AG09319 (cell line): ENCODE data around the gene KRTAP10-9.
"Not testable (repeated sequence)": the region's sequence is repeated elsewhere in the genome, so short reads cannot be mapped to it uniquely, and the experiment has no call there.

Experiments used
- DNase-seq: peaks from one replicate; pipeline ENCODE4 v3.0.0-alpha.2; 2010; ENCODE audit warnings: low read depth; ENCODE audit errors: extremely low read depth
- CTCF ChIP-seq: IDR thresholded peaks from 2 replicates; pipeline ENCODE4 v1.5.1; 2011; ENCODE audit warnings: low read depth, mild to moderate bottlenecking, inconsistent platforms, low read length, moderate library complexity

Gene KRTAP10-9

GRCh38 chr21:44618909-44619308 is 8.0 kb upstream of the KRTAP10-9 start:
- no peak for TF ChIP-seq CTCF
- DNase-seq, result no peak

- TF ChIP-seq CTCF, result no peak
- no peak for DNase-seq
Observed at GRCh38 chr21:44619886-44620285, 7.0 kb upstream of the KRTAP10-9 start.

- no peak for TF ChIP-seq CTCF
Observed at GRCh38 chr21:44623575-44623974, 3.3 kb upstream of the KRTAP10-9 start.

GRCh38 chr21:44625756-44626155 is 1.1 kb upstream of the KRTAP10-9 start:
- no peak for TF ChIP-seq CTCF
- no peak for DNase-seq

More at GRCh38 chr21:44623575-44623974, 3.3 kb upstream of the KRTAP10-9 start:
- no peak for DNase-seq

GRCh38 chr21:44626262-44626661 is 631 bp upstream of the KRTAP10-9 start:
- DNase-seq, result no peak
- TF ChIP-seq CTCF, result no peak

- DNase-seq, result not testable (repeated sequence)
Observed at GRCh38 chr21:44627181-44627822, 409 bp downstream of the KRTAP10-9 start.

- DNase-seq, result not testable (repeated sequence)
Observed at GRCh38 chr21:44627831-44628233, 939 bp downstream of the KRTAP10-9 start.

- no peak for DNase-seq
- TF ChIP-seq CTCF, result no peak
Observed at GRCh38 chr21:44628707-44629391, 2.0 kb downstream of the KRTAP10-9 start.
